Measurements from ENCODE around the gene AOAH. TPM values are rescaled to one million over a fixed set of nuclear protein-coding genes. Genes with fewer than 3 reads are reported as not detected.
"Not testable (repeated sequence)": the region's sequence is repeated elsewhere in the genome, so short reads cannot be mapped to it uniquely, and the experiment has no call there.

AOAH gene
- polyA plus RNA-seq, 3 donors, result 2.5 to 2.9 (median 2.7) TPM

DNA sequence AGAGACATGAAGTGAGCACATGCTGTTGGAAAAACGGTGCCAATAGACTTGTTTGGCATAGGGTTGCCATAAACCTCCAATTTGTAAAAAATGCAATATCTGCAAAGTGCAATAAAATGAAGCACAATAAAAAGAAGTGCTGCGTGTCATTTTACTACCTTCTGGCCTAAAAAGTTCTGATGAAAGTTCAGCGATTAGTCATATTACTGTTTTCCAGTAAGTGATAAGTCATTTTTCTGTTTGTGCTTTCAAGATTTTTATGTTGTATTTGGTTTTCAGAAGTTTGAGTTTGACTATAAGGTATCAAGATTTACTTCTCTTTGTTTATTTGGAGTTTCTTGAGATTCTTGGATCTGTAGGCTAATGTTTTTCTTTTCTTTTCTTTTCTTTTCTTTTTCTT is 16.8 kb downstream of the AOAH start:
- no peak for DNase-seq (ENCODE audit: low read depth in 3 of 3, low spot score in 2 of 3)

DNA sequence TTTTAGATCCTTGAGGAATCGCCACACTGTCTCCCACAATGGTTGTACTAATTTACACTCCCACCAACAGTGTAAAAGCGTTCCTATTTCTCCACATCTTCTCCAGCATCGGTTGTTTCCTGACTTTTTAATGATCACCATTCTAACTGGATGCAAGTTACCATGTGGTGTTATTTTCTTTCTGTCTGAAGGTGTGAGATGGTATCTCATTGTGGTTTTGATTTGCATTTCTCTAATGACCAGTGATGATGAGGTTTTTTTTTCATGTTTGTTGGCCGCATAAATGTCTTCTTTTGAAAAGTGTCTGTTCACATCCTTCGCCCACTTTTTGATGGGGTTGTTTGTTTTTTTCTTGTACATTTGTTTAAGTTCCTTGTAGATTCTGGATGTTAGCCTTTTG is 20.4 kb downstream of the AOAH start:
- not testable (repeated sequence) for DNase-seq (ENCODE audit: low read depth in 3 of 3, low spot score in 2 of 3)

DNA sequence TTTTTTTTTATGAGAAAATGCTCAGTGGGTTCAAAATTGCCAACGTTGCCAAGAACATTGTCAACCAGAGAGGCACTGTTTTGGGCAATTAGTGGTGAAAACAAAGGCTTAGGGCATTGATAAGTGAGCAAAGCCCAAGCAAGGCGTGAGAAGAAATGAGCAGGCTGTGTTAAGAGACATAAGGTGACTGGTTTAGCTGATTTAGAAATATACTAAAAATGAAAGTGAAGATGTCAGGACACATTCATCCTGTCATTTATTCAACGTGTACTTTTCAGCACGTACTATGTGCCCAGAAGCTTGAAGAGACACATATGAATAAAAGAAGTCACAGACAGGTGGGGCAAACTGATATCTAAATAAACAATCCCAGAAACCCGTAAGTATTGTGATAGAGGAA is 31.8 kb downstream of the AOAH start:
- DNase-seq (ENCODE audit: low read depth in 3 of 3, low spot score in 2 of 3), result no peak

DNA sequence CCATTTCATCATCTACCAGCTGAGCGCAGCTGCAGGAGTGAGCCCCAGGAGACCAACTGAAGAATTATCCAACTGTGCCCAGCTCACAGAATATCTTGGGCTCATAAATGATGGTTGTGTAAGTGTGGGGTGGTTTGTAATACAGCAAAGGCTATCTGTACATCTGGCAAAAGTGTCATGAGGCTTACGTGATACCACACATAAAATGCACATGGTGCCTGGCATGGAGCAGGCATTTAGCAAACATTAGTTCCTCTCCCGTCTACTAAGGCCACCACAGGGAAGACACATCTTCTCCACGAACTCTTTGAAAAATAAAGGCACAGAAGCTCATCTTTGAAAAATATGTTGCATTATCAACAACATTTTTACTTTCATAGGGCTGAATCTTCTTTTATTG is 32.3 kb downstream of the AOAH start:
- DNase-seq (ENCODE audit: low read depth in 3 of 3, low spot score in 2 of 3), result no peak

DNA sequence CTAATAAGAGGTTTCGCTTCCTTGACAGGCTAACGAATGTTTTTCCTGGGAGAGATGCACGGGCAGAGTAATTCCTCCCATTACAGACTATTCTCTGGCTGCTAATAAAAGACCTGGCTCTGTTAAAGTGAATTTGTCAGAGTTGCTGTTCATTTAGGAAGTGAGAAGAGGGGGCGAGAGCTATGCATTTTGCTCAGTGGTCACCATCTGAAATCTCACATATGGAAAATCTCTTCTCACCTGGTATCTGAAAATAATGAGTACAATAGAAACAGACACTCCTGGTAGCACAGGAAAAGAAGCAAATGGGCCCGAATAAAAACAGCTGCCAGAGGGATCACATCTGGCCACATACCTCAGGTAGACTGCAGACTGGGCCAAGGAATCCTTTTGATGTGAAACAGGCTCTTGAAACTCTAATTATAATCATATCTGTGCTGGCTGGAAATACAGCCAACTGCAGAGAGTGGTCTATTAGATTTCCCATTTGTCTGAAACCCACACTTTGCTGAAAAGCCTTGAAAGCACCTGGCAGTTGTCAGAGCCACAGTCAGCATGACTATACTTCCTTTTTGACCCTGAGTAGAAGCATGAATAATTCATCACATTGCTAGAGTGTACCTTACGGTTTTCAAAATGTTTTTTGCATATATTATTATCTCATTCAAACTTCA is 33.6 kb downstream of the AOAH start:
- DNase-seq (ENCODE audit: low read depth in 3 of 3, low spot score in 2 of 3), result no peak

DNA sequence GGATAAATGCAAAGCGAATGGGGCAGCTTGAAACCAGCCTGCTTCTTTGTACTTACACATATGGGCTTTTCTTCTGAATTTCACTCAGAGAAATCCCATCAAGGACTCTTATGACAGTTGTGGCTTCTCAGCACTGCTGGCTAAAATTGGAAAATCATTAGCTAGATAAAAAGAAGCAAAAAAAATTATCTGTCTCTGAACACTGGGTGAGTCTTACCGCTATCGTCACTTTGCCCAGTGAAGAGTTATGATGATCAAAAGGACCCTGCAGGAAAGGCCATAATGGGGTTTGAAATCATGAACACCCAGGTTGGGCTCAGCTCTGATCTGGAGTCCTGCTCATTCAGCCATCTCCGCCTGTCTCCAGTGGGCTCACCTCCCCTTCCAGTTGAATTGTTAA is 34.3 kb downstream of the AOAH start:
- no peak for DNase-seq (ENCODE audit: low read depth in 3 of 3, low spot score in 2 of 3)

DNA sequence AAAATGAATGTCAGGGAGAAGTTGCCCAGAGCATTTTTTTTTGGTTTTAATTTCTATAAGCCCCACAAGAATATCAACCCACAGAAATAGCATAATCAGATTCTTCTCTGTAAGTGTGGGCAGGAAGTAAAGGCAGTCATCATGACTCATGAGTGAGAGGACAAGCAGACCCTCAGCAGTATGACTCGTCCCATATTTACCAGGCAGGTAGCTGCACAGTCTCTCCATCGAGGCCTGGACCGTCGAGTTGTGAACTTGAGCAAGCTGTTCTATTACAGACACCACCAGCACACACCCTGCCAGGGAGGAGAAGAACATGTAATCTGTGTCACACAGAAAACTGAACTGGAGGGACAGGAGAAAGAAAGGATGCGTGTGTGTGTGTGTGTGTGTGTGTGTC is 37.8 kb downstream of the AOAH start:
- no peak for DNase-seq (ENCODE audit: low read depth in 3 of 3, low spot score in 2 of 3)

DNA sequence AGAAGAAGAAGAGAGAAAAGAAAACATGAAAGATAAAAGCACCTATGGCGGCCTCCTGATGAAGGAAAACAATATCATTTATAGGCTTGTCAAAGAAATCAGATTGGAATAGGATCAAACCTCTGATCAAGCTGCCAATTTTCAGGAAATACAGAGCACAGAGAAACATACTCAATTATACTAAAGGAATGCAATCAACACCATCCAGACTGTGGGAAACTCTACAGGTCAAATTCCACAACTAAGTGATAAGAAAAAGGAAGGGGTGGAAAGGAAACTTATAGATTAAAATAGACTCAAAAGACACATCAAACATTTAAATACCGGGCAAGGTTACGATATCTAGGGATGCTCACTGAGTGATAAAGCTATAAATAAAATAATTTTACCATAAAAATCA is 39.3 kb downstream of the AOAH start:
- DNase-seq (ENCODE audit: low read depth in 3 of 3, low spot score in 2 of 3), result no peak

DNA sequence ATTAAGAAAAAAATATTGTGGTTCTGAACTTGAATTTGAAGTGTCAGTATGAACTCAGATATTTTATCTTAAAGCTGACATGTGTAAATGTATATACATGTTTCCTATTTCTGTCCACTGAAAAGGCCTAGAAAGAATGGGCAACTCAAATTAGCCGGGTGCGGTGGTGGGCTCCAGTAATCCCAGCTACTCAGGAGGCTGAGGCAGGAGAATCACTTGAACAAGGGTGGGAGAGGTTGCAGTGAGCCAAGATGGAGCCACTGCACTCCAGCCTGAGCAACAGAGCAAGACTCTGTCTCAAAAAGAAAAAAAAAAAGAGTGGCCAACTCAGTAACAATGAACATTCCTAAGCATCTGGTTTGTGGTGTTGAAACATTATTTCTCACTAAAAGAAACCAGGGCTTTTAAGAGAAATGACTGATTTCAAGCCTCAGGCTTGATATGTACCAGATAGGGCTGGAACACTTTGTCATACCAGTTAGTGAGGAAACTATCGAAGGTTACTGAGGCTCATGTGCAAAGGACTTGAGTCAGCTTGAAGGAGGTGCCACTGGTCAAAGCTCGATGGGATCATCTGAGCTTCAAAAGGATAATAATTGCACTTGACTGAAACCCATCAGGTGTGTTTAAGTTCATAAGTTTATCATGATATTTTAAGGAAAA is 40.5 kb downstream of the AOAH start:
- no peak for DNase-seq (ENCODE audit: low read depth in 3 of 3, low spot score in 2 of 3)

DNA sequence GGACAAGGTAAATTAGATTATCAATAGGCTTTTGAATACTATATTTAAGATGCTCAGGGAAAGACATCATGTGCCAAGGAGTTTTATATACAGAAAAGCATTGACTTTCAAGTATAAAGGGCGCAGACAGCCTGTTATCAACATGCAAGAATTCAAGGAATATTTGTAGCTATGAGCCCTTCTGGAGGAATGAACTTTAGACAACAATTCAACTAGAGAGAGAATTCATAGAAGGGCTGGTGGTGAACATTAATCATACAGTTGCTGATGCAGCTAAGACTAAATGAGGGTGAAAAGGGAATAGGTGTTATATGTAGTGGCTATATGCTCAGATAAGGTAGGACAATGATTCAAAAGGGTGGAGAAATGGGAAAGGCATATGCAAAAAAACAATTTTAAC is 41.2 kb downstream of the AOAH start:
- no peak for DNase-seq (ENCODE audit: low read depth in 3 of 3, low spot score in 2 of 3)

DNA sequence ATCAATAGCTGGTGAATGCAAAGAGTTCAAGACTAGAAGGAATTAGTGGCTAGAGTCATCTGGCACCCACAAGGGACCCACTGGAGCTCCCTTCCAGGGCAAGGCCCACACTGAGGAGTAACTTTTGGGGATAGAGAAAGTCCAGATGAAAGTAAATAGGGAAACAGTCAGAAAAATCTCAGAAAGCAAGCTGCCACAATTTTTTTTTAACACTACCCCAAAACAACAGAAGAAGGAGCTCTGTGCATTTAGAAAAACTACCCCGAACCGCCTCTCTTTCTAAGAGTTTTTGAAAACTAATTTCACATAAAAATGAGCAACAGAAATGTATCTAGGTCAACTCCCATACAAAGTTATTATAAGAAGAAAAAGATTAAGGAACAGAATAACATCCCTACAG is 42.2 kb downstream of the AOAH start:
- DNase-seq (ENCODE audit: low read depth in 3 of 3, low spot score in 2 of 3), result no peak

DNA sequence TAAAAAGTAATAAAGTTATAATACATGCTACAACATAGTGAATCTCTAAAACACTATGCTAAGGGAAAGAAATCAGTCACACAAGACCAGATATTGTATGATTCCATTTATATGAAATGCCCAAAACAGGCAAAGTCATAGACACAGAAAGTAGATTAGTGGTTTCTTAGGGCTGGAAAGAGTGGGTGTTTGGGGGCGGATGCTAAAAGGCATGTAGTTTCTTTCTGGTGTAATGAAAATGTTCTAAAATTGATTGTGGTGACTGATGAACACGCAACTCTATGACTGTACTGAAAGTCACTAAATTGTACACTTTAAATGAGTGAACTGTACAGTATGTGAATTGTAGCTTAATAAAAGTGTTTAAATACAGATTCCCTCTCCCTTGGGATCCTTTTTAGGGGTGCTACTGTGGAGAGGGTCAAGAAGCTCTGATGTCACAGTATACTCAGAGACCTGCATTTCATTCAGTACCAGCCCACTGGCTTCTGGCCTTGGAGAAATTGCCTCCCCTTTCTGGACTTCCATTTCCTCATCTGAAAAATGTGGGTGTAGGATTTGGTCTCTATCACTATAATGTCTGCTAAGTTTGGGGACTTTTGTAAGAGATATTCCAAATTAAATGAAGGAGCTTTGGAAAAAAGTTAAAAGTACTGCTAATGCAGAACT is 46.4 kb downstream of the AOAH start:
- no peak for DNase-seq (ENCODE audit: low read depth in 3 of 3, low spot score in 2 of 3)

DNA sequence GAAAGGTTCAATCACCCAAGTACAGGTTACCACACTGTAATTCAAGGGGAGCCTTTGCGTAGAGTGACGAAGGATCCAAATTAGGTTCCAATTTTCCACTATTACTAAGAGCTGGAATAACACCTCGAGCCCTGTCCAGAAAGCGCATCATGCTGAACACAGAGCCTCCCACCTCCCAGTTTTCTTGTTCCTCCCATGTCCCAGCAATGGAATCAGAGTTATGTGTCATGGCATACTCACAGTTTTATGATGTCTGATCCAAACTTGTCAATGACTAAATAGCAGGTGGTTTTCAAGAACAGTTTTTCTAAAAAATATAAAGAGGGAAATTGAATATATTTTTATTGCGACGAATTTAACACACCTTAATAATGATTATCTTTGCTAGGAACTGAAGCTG is 50.6 kb downstream of the AOAH start:
- DNase-seq (ENCODE audit: low read depth in 3 of 3, low spot score in 2 of 3), result no peak

DNA sequence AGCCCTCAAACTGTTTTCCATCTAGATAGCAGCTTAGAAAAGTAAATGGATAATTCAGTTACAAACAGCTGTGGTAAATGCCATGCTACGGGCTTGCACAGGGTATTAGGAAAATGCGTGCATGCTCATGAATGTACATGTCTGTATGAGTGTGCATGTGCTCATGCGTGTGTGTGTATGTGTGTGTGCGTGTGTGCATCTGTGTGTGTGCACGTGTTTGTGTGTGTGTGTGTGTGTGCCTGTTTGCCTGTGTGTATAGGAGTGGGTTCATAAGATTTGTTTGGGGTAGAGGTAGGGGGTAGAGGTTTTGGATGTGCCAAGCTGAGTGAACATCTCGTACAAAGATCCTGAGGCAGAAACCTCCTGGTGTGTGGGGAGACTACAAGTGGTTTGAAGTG is 52.9 kb downstream of the AOAH start:
- no peak for DNase-seq (ENCODE audit: low read depth in 3 of 3, low spot score in 2 of 3)

DNA sequence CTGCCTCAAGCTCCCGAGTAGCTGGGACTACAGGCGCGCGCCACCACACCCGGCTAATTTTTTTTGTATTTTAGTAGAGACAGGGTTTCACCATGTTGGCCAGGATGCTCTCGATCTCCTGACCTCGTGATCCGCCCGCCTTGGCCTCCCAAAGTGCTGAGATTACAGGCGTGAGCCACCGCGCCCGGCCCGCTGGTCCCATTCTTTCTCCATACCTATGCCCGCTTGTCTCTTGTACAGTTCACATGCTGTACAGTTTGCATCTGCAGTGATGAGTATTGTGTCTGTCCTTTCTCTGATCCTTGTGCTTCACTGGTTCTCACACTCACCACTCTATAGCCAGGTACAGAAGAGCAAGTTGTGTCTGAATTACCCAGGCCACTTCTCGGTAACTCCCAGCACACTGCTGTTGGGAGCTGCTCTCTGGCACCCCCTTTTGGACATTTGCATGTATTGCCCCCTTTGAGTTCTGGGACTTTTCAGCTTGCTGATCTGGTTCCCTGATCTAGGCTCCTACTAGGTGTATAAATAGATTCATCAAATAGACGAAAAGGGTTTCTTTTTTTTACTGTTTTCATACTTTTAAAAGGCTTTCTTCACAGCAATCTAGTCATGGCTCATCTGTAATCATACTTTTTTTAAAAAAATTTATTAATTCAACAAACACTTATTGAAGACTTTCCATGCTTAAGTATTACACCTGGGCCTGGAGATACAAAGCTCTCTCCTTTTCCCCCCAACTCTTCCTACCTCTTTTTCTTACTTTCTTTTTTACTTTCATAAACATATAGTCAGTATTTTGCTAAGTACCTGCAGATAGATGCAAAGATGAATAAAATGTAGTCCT is 53.5 kb downstream of the AOAH start:
- no peak for DNase-seq (ENCODE audit: low read depth in 3 of 3, low spot score in 2 of 3)

DNA sequence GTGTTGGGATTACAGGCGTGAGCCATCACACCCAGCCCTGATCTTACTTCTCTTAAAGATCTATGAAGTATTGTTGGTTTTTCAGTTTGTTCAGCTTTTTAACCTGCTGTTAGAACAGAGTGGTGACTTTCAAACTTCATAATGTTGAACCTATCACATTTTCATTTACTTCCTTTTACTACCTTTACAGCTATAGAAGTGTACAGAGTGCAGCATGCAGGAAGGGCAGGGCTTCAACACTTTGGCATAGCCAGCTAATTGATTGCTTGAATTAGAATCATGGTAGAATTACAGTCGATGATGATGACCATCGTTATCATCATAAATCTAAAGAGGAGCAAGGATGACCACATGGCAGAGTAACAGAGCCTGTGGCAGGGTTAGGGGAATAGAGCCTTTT is 55.5 kb downstream of the AOAH start:
- no peak for DNase-seq (ENCODE audit: low read depth in 3 of 3, low spot score in 2 of 3)

DNA sequence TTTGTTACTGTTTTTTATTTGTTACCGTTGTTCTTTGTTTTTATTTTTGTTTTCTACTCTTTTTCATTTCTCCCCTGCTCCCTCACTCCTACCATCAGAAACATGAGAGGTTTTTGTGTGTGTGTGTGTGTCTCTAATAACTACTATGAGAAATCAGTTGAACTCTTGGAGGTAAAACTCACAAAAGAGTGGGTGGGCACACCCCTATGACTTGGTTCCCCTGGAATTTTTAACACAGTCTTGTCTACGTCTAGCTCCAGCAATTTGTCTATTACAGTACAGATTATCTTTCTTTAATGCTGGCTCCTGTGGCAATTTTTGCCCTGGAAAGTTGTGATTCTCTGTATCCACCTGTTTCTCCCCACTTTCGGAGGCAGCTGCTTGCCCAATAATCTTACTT is 56.2 kb downstream of the AOAH start:
- DNase-seq (ENCODE audit: low read depth in 3 of 3, low spot score in 2 of 3), result no peak

DNA sequence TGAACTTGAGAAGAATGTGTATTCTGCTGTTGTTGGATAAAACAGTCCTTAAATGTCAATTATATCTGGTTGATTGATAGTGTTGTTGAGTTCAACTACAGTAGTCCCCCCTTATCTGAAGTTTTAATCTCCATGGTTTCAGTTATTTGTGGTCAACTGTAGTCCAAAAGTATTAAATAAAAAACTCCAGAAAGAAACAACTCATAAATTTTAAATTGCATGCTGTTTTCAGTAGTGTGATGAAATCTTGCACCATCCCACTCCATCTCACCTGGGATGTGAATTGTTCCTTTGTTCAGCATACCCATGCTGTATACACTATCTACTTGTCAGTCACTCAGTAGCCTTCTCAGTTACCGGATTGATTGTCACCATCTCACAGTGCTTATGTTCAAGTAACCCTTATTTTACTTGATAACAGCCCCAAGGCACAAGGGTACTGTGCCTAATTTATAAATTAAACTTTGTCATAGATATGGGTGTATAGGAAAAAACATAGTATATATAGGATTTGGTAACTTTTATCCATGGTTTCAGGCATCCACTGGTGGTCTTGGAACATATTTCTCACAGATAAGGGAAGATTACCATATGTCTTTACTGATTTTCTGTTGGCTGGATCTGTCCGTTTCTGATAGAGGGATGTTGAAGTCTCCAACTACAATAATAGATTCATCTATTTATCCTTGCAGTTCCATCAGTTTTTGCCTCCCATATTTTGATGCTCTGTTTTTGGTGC is 57.1 kb downstream of the AOAH start:
- no peak for DNase-seq (ENCODE audit: low read depth in 3 of 3, low spot score in 2 of 3)

DNA sequence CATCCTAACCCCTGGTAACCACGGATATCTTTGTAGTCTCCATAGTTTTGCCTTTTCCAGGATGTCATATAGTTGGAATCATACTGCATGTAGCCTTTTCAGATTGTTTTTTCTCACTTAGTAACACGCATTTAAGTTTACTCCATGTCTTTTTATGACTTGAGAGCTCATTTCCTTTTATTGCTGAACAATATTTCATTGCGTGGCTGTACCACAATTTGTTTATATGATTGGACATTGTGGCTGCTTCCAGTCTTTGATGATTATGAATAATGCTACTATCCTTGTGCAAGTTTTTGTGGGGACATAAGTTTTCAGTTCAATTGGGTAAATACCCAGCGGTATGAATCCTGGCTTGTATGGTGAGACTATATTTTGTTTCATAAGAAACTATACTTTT is 60.8 kb downstream of the AOAH start:
- no peak for DNase-seq (ENCODE audit: low read depth in 3 of 3, low spot score in 2 of 3)

DNA sequence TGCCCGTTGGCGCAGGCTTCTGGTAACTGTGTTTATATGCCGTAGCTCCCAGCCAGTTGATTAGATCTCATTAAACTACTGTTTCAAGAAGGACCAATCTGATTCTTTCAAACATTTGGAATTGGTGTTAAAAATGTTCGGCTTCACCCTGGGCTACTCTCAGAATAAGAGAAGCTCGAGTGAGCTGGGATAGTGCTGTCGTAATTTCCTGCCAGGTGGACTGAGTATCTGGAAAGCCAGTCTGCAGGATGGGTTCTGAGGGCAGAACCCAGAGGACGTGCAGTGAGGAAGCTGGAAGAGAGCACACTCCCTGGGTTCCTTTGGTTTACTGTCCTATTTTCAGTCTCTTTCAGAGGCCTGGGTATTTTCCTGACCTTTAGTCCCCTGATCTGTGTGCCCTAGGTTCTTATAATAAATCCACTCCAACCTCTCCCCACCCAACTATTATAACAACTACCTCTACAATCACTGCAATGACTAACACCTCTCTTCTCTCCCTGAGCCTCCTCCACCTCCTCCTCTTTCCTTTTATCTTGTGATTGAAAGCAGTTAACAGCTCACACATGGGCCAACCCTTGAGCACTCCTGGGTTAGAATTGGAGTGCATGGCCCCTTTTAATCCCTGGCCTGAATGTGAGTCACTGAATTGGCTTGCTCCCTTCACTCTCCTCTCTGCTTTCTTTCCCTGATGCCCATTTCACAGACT is 63.0 kb downstream of the AOAH start:
- DNase-seq (ENCODE audit: low read depth in 3 of 3, low spot score in 2 of 3), result no peak

Data from right renal cortex interstitium (tissue), 3 donors.